CD4-positive, alpha-beta T cell treated with Interleukin-10 for 1 hour (primary cell): ENCODE measurements around the gene PPP1R13L.
"Not testable (repeated sequence)": the region's sequence is repeated elsewhere in the genome, so short reads cannot be mapped to it uniquely, and the experiment has no call there.

ENCODE experiments used
- DNase-seq: peaks from one replicate; pipeline ENCODE4 v3.0.0-alpha.2; 2020

The PPP1R13L gene

GRCh38 chr19:45404557-45405434 is at the start of gene PPP1R13L:
Gene PPP1R13L, minus strand, starts transcription at chr19:45405069. Its CDS starts 6,751 bp downstream, at chr19:45398318.
- DNase-seq: peak; percentile 57

GRCh38 chr19:45451850-45452387 is 47.0 kb upstream of the PPP1R13L start:
- no peak for DNase-seq

- peak; percentile 86 for DNase-seq
These were observed 46.4 kb upstream of the PPP1R13L start for GRCh38 chr19:45451131-45451849.

GRCh38 chr19:45450012-45450333 is 45.1 kb upstream of the PPP1R13L start:
- DNase-seq: peak; percentile 85

- no peak for DNase-seq
These were observed 44.0 kb upstream of the PPP1R13L start for GRCh38 chr19:45448887-45449299.

- no peak for DNase-seq
These were observed 43.5 kb upstream of the PPP1R13L start for GRCh38 chr19:45448425-45448756.

- DNase-seq: no peak
These were observed 42.1 kb upstream of the PPP1R13L start for GRCh38 chr19:45446944-45447343.

GRCh38 chr19:45446295-45446694 is 41.4 kb upstream of the PPP1R13L start:
- DNase-seq: peak; percentile 61

GRCh38 chr19:45445139-45445538 is 40.3 kb upstream of the PPP1R13L start:
- DNase-seq: no peak

- DNase-seq: peak; percentile 92
These were observed 39.6 kb upstream of the PPP1R13L start for GRCh38 chr19:45444318-45445041.

GRCh38 chr19:45443462-45444317 is 38.8 kb upstream of the PPP1R13L start:
- DNase-seq: peak; percentile 68

- peak; percentile 73 for DNase-seq
These were observed 38.1 kb upstream of the PPP1R13L start for GRCh38 chr19:45442778-45443461.

GRCh38 chr19:45442408-45442777 is 37.5 kb upstream of the PPP1R13L start:
- DNase-seq: no peak

- DNase-seq: no peak
These were observed 36.2 kb upstream of the PPP1R13L start for GRCh38 chr19:45440873-45441654.

- DNase-seq: no peak
These were observed 35.4 kb upstream of the PPP1R13L start for GRCh38 chr19:45440259-45440638.

GRCh38 chr19:45439569-45440258 is 34.8 kb upstream of the PPP1R13L start:
- peak; percentile 91 for DNase-seq

GRCh38 chr19:45439190-45439568 is 34.3 kb upstream of the PPP1R13L start:
- DNase-seq: no peak

- no peak for DNase-seq
These were observed 32.5 kb upstream of the PPP1R13L start for GRCh38 chr19:45437328-45437727.

GRCh38 chr19:45432543-45432942 is 27.7 kb upstream of the PPP1R13L start:
- DNase-seq: not testable (repeated sequence)

GRCh38 chr19:45431008-45431407 is 26.1 kb upstream of the PPP1R13L start:
- not testable (repeated sequence) for DNase-seq
